GM21447 (cell line): ENCODE results near the gene C6orf89.
"Not testable (repeated sequence)": the region's sequence is repeated elsewhere in the genome, so short reads cannot be mapped to it uniquely, and the experiment has no call there.

Source experiments
- ATAC-seq: cut with Tn5 transposase; IDR thresholded peaks from one replicate; pipeline ENCODE4 v1.9.1; 2021; ENCODE audit not compliant: unreplicated experiment

Gene C6orf89

GRCh38 chr6:36945301-36945700 is 59.5 kb downstream of the C6orf89 start:
- no peak for ATAC-seq

- no peak for ATAC-seq
Measured at GRCh38 chr6:36946526-36946925, 60.8 kb downstream of the C6orf89 start.

GRCh38 chr6:36947570-36948351 is 62.0 kb downstream of the C6orf89 start:
- no peak for ATAC-seq

GRCh38 chr6:36949076-36949475 is 63.3 kb downstream of the C6orf89 start:
- not testable (repeated sequence) for ATAC-seq

- ATAC-seq = no peak
Measured at GRCh38 chr6:36949636-36950035, 63.9 kb downstream of the C6orf89 start.

- no peak for ATAC-seq
Measured at GRCh38 chr6:36953931-36954261, 68.1 kb downstream of the C6orf89 start.

GRCh38 chr6:36954262-36954931 is 68.6 kb downstream of the C6orf89 start, which contains the start of gene PI16:
PI16 (plus strand) TSS chr6:36954738; CDS start chr6:36954761, 23 bp downstream.
- ATAC-seq = no peak

- ATAC-seq = no peak
Measured at GRCh38 chr6:36955136-36955535, 69.4 kb downstream of the C6orf89 start.

GRCh38 chr6:36955671-36956445 is 70.1 kb downstream of the C6orf89 start:
- no peak for ATAC-seq

GRCh38 chr6:36956446-36956820 is 70.7 kb downstream of the C6orf89 start:
- no peak for ATAC-seq

GRCh38 chr6:36957773-36958271 is 72.1 kb downstream of the C6orf89 start:
- no peak for ATAC-seq

- no peak for ATAC-seq
Measured at GRCh38 chr6:36958775-36959554, 73.2 kb downstream of the C6orf89 start.

- ATAC-seq = no peak
Measured at GRCh38 chr6:36959555-36960250, 74.0 kb downstream of the C6orf89 start.

GRCh38 chr6:36961441-36962435 is 76.0 kb downstream of the C6orf89 start:
- ATAC-seq = no peak

GRCh38 chr6:36962874-36963273 is 77.1 kb downstream of the C6orf89 start:
- ATAC-seq = no peak

- no peak for ATAC-seq
Measured at GRCh38 chr6:36963451-36964290, 77.9 kb downstream of the C6orf89 start.

- ATAC-seq = no peak
Measured at GRCh38 chr6:36964349-36964748, 78.6 kb downstream of the C6orf89 start.

- no peak for ATAC-seq
Measured at GRCh38 chr6:36964908-36965307, 79.2 kb downstream of the C6orf89 start.
